Raji (cell line): ENCODE measurements around the gene TEKT5.

Experiments
- POLR2A ChIP-seq: IDR thresholded peaks from 2 replicates; pipeline ENCODE4 v1.6.1; 2011; ENCODE audit warnings: low read depth, low read length, control low read depth; ENCODE audit not compliant: insufficient read depth

Gene TEKT5

GRCh38 chr16:10625595-10626357 lies 69.0 kb downstream of the TEKT5 start:
- TF ChIP-seq POLR2A = no peak

GRCh38 chr16:10624527-10624926 lies 70.2 kb downstream of the TEKT5 start:
- TF ChIP-seq POLR2A = no peak

GRCh38 chr16:10623059-10623458 lies 71.7 kb downstream of the TEKT5 start:
- TF ChIP-seq POLR2A = no peak

GRCh38 chr16:10622036-10622921 lies 72.5 kb downstream of the TEKT5 start:
- no peak for TF ChIP-seq POLR2A

- TF ChIP-seq POLR2A = no peak
These were observed 74.6 kb downstream of the TEKT5 start for GRCh38 chr16:10620120-10620519.

- TF ChIP-seq POLR2A = no peak
These were observed 75.4 kb downstream of the TEKT5 start for GRCh38 chr16:10619271-10619849.

- TF ChIP-seq POLR2A = no peak
These were observed 76.0 kb downstream of the TEKT5 start for GRCh38 chr16:10618710-10619209.

GRCh38 chr16:10617662-10618420 lies 76.9 kb downstream of the TEKT5 start:
- TF ChIP-seq POLR2A = no peak

GRCh38 chr16:10616756-10617640 lies 77.7 kb downstream of the TEKT5 start:
- TF ChIP-seq POLR2A = no peak

GRCh38 chr16:10616419-10616755 lies 78.3 kb downstream of the TEKT5 start:
- TF ChIP-seq POLR2A = no peak

- no peak for TF ChIP-seq POLR2A
These were observed 80.0 kb downstream of the TEKT5 start for GRCh38 chr16:10614685-10615084.

GRCh38 chr16:10613785-10614485 lies 80.8 kb downstream of the TEKT5 start:
- no peak for TF ChIP-seq POLR2A

- TF ChIP-seq POLR2A = no peak
These were observed 82.0 kb downstream of the TEKT5 start for GRCh38 chr16:10612649-10613179.
